Parathyroid adenoma (tissue), 2 donors: ENCODE results near the gene MRPL14.

Source experiments
- H2AFZ ChIP-seq: fragments of 300-600 bp; sonication (generic); one replicate; pipeline ENCODE4 v1.7.0; 2017; ENCODE audit warnings: antibody characterized with exemption, mild to moderate bottlenecking
- H3K27ac ChIP-seq: fragments of 300-600 bp; sonication (generic); one replicate; pipeline ENCODE4 v1.7.0; 2017
- H3K27me3 ChIP-seq: fragments of 300-600 bp; sonication (generic); one replicate; pipeline ENCODE4 v1.7.0; 2017; ENCODE audit warnings: low read length; ENCODE audit not compliant: control insufficient read depth, insufficient read depth
- H3K36me3 ChIP-seq: fragments of 300-600 bp; sonication (generic); one replicate; pipeline ENCODE4 v1.7.0; 2017; ENCODE audit warnings: low read length; ENCODE audit not compliant: control insufficient read depth, insufficient read depth
- H3K4me1 ChIP-seq: fragments of 300-600 bp; sonication (generic); one replicate; pipeline ENCODE4 v1.7.0; 2017; ENCODE audit warnings: control low read depth
- H3K4me2 ChIP-seq: fragments of 300-600 bp; sonication (generic); one replicate; pipeline ENCODE4 v1.7.0; 2017; ENCODE audit warnings: low read length
- H3K4me3 ChIP-seq: fragments of 300-600 bp; sonication (generic); one replicate; pipeline ENCODE4 v1.7.0; 2017; ENCODE audit warnings: low read depth, low read length
- H3K79me2 ChIP-seq: fragments of 300-600 bp; sonication (generic); one replicate; pipeline ENCODE4 v1.7.0; 2017; ENCODE audit warnings: control low read depth
- H3K9ac ChIP-seq: fragments of 300-600 bp; sonication (generic); one replicate; pipeline ENCODE4 v1.7.0; 2017; ENCODE audit warnings: mild to moderate bottlenecking
- H3K9me3 ChIP-seq: fragments of 300-600 bp; sonication (generic); one replicate; pipeline ENCODE4 v1.7.0; 2017; ENCODE audit warnings: low read length; ENCODE audit not compliant: control insufficient read depth
- TF ChIP-seq, protein P1 (sequence below): fragments of 300-600 bp; sonication (generic); IDR thresholded peaks from one replicate; pipeline ENCODE4 v1.7.0; 2017; ENCODE audit warnings: antibody characterized with exemption, mild to moderate bottlenecking
- donor health status: primary hyperparathyroidism.

MRPL14 gene

DNA sequence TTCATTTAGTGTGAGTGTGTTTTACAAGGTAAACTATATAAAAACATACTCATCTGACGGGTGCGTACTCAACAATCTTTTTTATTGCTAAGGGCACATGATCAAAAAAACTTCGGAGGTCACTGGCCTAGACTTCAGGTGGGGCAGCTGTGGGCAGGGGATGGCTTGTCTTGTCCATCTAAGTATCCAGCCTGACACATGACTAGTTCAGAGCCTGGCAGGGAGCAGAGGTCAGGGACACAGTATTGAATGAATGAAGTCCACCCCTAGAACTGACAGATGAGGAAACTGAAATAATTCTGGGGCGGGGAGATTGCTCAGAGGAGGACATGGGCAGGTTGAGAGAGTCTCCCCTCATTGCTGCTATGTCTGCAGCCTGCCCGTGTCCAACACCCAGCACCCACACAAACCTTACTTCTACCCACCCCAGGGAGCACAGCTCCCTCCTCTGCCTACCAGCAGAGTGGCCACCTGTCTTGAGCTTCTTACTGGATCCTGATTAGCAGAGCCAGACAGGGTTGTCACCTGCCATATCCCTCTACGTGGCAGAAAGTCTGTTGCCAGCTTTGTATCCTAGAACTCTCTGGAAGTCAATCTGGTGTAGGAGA lies 48.9 kb downstream of the MRPL14 start:
- no peaks in the 10 kb centered on the region for H3K9me3 ChIP-seq
- no peak overlapping the region for H2AFZ ChIP-seq
- H3K4me2 ChIP-seq: no peak overlapping the region
- H3K27me3 ChIP-seq: no peaks in the 10 kb centered on the region
- TF ChIP-seq, protein P1, sequence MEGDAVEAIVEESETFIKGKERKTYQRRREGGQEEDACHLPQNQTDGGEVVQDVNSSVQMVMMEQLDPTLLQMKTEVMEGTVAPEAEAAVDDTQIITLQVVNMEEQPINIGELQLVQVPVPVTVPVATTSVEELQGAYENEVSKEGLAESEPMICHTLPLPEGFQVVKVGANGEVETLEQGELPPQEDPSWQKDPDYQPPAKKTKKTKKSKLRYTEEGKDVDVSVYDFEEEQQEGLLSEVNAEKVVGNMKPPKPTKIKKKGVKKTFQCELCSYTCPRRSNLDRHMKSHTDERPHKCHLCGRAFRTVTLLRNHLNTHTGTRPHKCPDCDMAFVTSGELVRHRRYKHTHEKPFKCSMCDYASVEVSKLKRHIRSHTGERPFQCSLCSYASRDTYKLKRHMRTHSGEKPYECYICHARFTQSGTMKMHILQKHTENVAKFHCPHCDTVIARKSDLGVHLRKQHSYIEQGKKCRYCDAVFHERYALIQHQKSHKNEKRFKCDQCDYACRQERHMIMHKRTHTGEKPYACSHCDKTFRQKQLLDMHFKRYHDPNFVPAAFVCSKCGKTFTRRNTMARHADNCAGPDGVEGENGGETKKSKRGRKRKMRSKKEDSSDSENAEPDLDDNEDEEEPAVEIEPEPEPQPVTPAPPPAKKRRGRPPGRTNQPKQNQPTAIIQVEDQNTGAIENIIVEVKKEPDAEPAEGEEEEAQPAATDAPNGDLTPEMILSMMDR: no peak
- H3K36me3 ChIP-seq: no peaks in the 10 kb centered on the region
- no peak overlapping the region for H3K4me3 ChIP-seq
- no peak overlapping the region for H3K9ac ChIP-seq
- no peaks in the 10 kb centered on the region for H3K79me2 ChIP-seq
- H3K4me1 ChIP-seq: peaks cover 3% of the 10 kb centered on the region
- no peak overlapping the region for H3K27ac ChIP-seq

DNA sequence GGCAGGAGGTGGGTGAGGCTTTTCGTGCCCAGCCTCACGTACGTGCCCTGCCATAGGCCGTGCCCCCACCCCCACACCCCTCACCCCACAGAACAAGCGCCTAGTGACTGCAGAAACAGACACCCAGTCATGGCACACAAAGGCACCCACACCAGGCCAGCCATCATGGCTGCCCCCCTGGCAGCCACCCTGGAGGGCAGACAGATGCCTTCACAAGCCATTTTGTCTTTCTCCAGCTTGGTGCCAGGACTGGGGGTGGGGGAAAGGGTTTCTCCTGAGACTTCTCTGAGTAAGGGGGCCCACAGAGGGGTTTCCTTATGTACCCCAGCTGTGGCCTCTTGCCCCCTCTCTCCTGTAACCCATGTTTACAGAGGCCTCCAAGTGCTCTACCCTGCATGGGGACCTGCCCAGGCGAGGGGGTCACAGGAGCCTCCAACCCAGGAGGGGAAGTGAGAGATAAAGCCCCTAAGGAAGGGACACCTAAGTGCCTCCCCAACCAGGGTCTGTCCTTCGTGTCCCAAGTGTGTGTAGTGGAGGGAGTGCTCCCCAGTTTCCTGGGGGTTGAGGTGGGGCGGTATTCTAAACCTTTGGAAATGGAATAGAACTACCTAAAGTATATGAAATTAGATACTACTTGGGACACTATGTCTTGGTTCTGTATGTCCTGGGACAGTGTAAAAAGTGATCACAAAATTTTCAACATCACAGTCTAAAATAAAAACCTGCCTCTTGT lies 49.9 kb downstream of the MRPL14 start:
- Histone ChIP-seq H3K27ac (no peak overlapping the region), H3K4me2 (no peak overlapping the region), H2AFZ (no peak overlapping the region), H3K36me3 (no peaks in the 10 kb centered on the region), H3K4me3 (no peak overlapping the region), H3K9ac (no peak overlapping the region), H3K27me3 (no peaks in the 10 kb centered on the region), H3K4me1 (peaks cover 5% of the 10 kb centered on the region), H3K79me2 (no peaks in the 10 kb centered on the region), H3K9me3 (no peaks in the 10 kb centered on the region)
- TF ChIP-seq, protein P1: no peak

DNA sequence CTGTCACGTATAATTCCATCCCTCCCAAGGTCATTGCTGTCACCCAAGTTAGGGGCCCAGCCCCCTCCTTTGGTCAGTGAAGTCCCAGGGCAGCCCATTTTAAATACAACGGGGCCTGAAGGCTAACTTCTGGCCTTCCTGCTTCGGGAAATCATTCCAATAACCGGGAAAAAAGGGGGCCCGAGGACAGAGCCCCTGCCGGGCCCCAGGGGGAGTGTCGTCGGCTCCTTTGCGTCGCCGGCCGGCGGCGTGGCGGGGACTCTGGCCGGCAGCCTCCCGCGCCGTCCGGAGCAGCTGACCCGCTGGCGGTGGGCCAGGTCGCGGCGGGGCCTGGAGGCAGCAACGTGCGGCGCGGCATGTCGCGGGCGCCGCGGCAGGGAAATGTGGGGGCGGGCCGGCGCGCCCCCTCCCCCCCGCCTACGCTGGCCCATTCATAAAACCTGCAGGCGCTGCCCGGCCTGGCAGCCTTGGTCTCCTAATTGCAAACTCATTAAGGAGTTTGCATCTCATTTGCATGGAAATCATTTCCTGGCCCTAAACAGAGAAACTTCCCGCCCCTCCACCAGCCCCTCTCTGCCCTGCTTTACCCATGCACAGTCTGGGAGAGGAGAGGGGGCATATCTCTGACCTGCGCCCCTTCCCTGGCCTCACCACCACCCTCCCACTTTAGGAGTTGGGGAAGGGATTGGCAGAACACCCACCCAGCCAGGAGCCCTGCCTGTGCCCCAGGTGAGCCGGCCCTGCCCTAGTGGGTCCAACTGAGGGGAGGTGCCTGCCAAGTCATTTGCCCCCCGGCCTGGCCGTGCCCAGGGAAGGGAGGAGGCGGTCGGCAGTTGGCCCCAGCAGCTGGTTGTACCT lies 50.7 kb downstream of the MRPL14 start:
- Histone ChIP-seq H3K4me3 (no peak overlapping the region), H3K4me2 (peak overlapping the region; percentile 33), H3K4me1 (peaks cover 5% of the 10 kb centered on the region), H3K27me3 (no peaks in the 10 kb centered on the region), H3K27ac (no peak overlapping the region), H3K9me3 (no peaks in the 10 kb centered on the region), H3K36me3 (no peaks in the 10 kb centered on the region), H2AFZ (no peak overlapping the region), H3K9ac (no peak overlapping the region), H3K79me2 (no peaks in the 10 kb centered on the region)
- TF ChIP-seq, protein P1: no peak

DNA sequence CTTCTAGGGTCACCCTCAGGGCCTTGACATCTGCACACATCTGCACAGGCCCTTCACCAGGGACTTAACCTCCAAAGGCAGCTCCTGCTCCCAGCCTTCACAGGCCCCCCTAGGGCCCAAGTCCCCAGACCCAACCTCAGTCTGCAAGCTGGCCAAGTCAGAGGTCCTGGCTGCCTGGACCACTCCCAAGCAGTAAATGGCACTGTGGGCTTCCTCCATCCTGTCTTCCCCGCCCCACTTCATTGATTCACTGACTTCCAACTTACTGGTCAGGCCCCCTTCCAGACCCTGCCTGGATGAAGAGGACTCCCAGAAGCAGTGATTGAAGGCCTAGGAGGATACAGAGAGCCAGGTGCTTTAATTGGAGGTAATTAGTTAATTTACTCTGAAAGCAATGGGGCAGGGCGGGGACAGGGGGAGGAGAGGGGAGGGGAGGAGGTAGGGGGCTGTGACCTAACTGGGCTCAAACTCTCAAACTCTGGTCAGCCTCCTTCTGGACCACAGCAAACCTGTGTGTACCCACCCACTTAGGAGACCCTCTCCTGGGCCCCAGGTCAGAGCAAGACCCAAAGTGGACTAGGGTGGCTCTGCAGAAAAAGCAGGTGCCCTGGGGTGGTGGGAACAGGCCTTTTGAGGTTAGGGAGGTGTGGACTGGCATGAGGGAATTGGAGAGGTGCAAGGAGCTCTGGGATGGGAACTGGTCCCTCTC lies 51.5 kb downstream of the MRPL14 start:
- H3K9ac ChIP-seq: no peak overlapping the region
- no peaks in the 10 kb centered on the region for H3K79me2 ChIP-seq
- H2AFZ ChIP-seq: no peak overlapping the region
- H3K4me1 ChIP-seq: peaks cover 5% of the 10 kb centered on the region
- no peak overlapping the region for H3K4me3 ChIP-seq
- H3K27ac ChIP-seq: no peak overlapping the region
- H3K36me3 ChIP-seq: no peaks in the 10 kb centered on the region
- no peaks in the 10 kb centered on the region for H3K9me3 ChIP-seq
- no peaks in the 10 kb centered on the region for H3K27me3 ChIP-seq
- TF ChIP-seq, protein P1: no peak
- H3K4me2 ChIP-seq: no peak overlapping the region
